Astrocyte (in vitro differentiated cells and primary cell): ENCODE measurements around the gene GINS2.

Source experiments
- CTCF ChIP-seq: IDR thresholded peaks from 2 replicates; pipeline ENCODE4 v1.5.1; 2011; ENCODE audit warnings: low read depth, mild to moderate bottlenecking, inconsistent platforms, low read length, moderate library complexity; ENCODE audit not compliant: insufficient read depth
- EZH2 ChIP-seq: IDR thresholded peaks from 2 replicates; pipeline ENCODE4 v1.6.1; 2012; ENCODE audit warnings: mild to moderate bottlenecking, low read length, inconsistent platforms; ENCODE audit not compliant: insufficient read depth

DNA sequence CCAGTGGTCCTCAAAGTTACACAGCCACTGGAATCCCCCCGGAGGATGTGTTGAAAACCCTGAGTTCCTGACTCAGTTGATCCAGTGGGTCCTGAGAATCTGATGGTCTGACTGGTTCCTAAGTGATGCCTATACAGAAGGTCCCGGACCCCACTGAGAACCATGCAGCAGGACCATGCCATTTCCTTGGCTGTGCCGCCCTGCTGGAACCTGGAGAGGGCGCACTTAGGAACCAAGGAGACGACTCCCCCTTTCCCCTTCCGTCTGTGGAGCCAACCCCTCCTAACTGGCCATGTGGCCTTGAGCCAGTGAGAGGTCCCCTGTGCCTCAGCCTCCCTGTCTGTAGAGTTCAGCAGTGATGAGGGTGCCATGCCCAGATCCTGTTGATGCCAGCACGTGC is 40.1 kb upstream of the GINS2 start:
- no peak for TF ChIP-seq CTCF
- TF ChIP-seq EZH2 = no peak
